ENCODE data around the gene TP63.

The TP63 gene

DNA sequence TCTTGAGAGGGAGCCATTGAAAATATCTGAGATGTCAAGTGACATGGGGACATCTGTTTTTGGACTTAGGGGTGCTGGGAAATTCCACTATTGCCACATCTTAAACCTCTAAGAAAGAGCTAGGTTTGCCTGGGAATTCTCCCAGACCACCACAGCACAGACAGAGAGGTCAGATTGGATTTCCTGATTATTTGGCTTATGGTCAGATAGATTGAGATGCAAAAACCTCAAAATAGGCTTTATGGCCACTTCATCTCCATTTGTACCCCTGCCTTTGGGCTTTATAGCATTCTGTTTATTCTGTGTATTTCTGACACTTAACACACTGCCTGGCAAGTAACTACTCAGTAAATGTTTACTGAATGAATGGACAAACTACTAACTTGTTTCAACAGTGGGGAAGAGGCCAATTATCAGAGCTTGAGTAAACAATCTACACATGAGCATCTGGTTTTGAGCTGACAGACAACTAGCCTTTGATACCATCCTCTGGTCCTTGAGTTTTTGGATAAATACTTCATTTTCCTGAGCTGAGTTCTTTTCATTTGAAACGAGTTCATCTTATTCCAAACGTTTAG lies 81.8 kb downstream of the TP63 start (continued):
- TF ChIP-seq, protein P1, sequence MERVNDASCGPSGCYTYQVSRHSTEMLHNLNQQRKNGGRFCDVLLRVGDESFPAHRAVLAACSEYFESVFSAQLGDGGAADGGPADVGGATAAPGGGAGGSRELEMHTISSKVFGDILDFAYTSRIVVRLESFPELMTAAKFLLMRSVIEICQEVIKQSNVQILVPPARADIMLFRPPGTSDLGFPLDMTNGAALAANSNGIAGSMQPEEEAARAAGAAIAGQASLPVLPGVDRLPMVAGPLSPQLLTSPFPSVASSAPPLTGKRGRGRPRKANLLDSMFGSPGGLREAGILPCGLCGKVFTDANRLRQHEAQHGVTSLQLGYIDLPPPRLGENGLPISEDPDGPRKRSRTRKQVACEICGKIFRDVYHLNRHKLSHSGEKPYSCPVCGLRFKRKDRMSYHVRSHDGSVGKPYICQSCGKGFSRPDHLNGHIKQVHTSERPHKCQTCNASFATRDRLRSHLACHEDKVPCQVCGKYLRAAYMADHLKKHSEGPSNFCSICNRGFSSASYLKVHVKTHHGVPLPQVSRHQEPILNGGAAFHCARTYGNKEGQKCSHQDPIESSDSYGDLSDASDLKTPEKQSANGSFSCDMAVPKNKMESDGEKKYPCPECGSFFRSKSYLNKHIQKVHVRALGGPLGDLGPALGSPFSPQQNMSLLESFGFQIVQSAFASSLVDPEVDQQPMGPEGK (CRISPR knock-in tag; IDR thresholded peaks at IDR 0.05; ENCODE audit: borderline replicate concordance) = no peak
- TF ChIP-seq ESRRG (CRISPR knock-in tag; IDR thresholded peaks at IDR 0.05) (no peak), TOX (CRISPR knock-in tag; IDR thresholded peaks at IDR 0.05; ENCODE audit: borderline replicate concordance) (no peak)
- TF ChIP-seq, protein P2, sequence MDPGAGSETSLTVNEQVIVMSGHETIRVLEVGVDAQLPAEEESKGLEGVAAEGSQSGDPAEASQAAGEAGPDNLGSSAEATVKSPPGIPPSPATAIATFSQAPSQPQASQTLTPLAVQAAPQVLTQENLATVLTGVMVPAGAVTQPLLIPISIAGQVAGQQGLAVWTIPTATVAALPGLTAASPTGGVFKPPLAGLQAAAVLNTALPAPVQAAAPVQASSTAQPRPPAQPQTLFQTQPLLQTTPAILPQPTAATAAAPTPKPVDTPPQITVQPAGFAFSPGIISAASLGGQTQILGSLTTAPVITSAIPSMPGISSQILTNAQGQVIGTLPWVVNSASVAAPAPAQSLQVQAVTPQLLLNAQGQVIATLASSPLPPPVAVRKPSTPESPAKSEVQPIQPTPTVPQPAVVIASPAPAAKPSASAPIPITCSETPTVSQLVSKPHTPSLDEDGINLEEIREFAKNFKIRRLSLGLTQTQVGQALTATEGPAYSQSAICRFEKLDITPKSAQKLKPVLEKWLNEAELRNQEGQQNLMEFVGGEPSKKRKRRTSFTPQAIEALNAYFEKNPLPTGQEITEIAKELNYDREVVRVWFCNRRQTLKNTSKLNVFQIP (CRISPR knock-in tag; IDR thresholded peaks at IDR 0.05; ENCODE audit: borderline replicate concordance, low read depth) = no peak

DNA sequence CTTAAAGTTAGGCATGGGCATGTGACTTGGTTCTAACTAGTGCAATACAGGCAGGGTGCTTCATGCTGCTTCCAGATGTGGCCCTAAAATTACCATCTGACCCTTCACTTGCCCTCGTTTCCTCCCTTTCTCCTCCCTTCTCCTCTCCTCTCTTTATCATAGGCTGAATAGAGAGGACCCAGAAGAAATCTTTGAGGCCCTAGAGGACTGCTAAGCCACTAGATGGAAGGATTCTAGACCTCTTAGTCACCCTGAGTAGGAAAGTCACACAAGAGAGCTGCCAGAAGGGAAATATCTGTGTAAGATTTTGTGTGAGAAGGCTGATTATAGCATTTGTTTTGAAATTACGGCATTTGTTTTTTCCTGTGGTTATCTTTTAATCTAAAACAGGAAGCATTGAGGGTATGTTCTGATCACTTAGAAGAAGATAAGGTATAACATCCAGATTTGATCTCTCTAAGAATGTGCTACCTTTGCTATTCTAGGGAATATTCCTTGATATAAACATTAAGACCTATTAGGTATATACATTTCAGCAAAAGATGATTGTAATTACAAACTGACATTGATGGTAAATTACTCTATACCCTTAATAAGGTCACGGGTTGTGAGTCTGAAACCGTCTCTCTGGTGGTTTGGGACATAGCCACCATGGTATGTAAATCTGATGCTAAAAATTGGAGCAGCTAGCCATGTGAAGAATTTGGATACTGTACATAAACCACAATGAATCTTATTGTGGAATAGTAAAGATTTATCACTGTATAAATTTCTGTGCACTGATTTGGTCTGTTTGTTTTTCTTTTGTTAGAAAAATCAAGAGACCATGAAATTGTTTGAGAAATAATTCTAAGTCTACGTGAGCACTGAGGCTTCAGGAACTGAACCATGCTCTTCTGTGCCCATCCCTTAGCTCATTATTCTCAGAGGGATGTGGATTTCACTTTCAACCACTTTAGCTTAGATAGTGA lies 84.1 kb downstream of the TP63 start:
- no peak for ATAC-seq
- no peak for TF ChIP-seq ARNTL (CRISPR knock-in tag; IDR thresholded peaks at IDR 0.05; ENCODE audit: borderline replicate concordance, low read depth)
- TF ChIP-seq ZC3H10 (CRISPR knock-in tag; IDR thresholded peaks at IDR 0.05) = no peak
- TF ChIP-seq ZFP30 (CRISPR knock-in tag; IDR thresholded peaks at IDR 0.05) = no peak
- no peak for TF ChIP-seq TOX (CRISPR knock-in tag; IDR thresholded peaks at IDR 0.05; ENCODE audit: borderline replicate concordance)
- TF ChIP-seq TCF4 (CRISPR knock-in tag; IDR thresholded peaks at IDR 0.05; ENCODE audit: borderline replicate concordance) = no peak
- TF ChIP-seq, protein P1 (CRISPR knock-in tag; IDR thresholded peaks at IDR 0.05; ENCODE audit: borderline replicate concordance) = no peak
- TF ChIP-seq, protein P3, sequence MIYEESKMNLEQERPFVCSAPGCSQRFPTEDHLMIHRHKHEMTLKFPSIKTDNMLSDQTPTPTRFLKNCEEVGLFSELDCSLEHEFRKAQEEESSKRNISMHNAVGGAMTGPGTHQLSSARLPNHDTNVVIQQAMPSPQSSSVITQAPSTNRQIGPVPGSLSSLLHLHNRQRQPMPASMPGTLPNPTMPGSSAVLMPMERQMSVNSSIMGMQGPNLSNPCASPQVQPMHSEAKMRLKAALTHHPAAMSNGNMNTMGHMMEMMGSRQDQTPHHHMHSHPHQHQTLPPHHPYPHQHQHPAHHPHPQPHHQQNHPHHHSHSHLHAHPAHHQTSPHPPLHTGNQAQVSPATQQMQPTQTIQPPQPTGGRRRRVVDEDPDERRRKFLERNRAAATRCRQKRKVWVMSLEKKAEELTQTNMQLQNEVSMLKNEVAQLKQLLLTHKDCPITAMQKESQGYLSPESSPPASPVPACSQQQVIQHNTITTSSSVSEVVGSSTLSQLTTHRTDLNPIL (CRISPR knock-in tag; IDR thresholded peaks at IDR 0.05; ENCODE audit: low read depth) = no peak
- TF ChIP-seq BACH2 (CRISPR knock-in tag; IDR thresholded peaks at IDR 0.05; ENCODE audit: borderline replicate concordance) = no peak
- no peak for TF ChIP-seq ESRRG (CRISPR knock-in tag; IDR thresholded peaks at IDR 0.05)
- TF ChIP-seq RARB (CRISPR knock-in tag; IDR thresholded peaks at IDR 0.05) = no peak
- TF ChIP-seq TSHZ2 (CRISPR knock-in tag; IDR thresholded peaks at IDR 0.05) = no peak

DNA sequence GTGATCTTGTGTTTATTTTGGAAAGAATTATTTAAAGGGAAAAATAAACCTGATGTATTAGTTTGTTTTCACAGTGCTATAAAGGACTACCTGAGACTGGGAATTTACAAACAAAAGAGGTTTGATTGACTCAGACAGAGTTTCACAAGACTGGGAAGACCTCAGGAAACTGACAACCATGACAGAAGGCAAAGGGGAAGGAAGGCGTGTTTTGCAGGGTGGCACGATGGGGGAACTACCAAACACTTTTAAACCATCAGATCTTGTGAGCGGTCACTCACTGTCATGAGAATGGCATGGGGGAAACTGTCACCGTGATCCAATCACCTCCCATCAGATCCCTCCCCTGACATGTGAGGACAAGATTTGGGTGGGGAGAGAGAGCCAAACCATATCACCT lies 87.0 kb downstream of the TP63 start:
- TF ChIP-seq GLIS3 (CRISPR knock-in tag; IDR thresholded peaks at IDR 0.05) = no peak
- no peak for TF ChIP-seq OSR1 (CRISPR knock-in tag; IDR thresholded peaks at IDR 0.05)
- no peak for TF ChIP-seq ZNF8 (CRISPR knock-in tag; IDR thresholded peaks at IDR 0.05)
- no peak for TF ChIP-seq PPARA (CRISPR knock-in tag; IDR thresholded peaks at IDR 0.05; ENCODE audit: borderline replicate concordance)
- ATAC-seq = no peak

Measured in SK-N-SH treated with all-trans-retinoic acid at 6 μM for 48 hours (cell line).